K562 (cell line): ENCODE data around the gene SLC7A1. TPM values are rescaled to one million over a fixed set of nuclear protein-coding genes. Genes with fewer than 3 reads are reported as not detected.

Source experiments
- ATAC-seq: fragments of 200-7000 bp; cut with Tn5 transposase; 3 replicates; pipeline ENCODE4 v1.9.1; 2020; ENCODE audit warnings: moderate library complexity
- BruUV-seq: library from RNA; stranded (reverse); fragments of 400-500 nt; replicated peaks from 2 replicates; lab custom pipeline; 2021; lab: Mats Ljungman, UMichigan
- CTCF ChIA-PET: fragments of 300-600 bp; formaldehyde crosslinking; extraction: SDS; loops from one replicate; lab custom pipeline; 2021; ENCODE audit warnings: low intra/inter-chr PET ratio; lab: Yijun Ruan, JAX
- POLR2A ChIA-PET: fragments of 300-600, 350-650 bp; sonication (Branson Sonifier 250); formaldehyde crosslinking; extraction: SDS; loops from one replicate; lab custom pipeline; 2021; ENCODE audit warnings: antibody characterized with exemption, inconsistent platforms; lab: Yijun Ruan, JAX
- DNase-seq, 4 experiments: peaks; one replicate each; pipeline versions ENCODE4 v3.0.0 to v3.0.0-alpha.2; 2011 to 2018; ENCODE audit warnings: low spot score in 3 of 4, mixed read lengths in 3 of 4; ENCODE audit errors: extremely low read depth in 1 of 4
- FAIRE-seq: peaks from 2 replicates; lab custom pipeline; 2011; peaks lifted over from hg19 to GRCh38; lab: Jason Lieb, UNC
- H2AFZ ChIP-seq: 2 replicates; pipeline ENCODE4 v1.6.0; 2011; ENCODE audit warnings: low read depth, low read length, control low read depth, inconsistent platforms
- H3K27ac ChIP-seq: fragments of 200-600 bp; 3 replicates; pipeline ENCODE4 v1.8.0; 2011; ENCODE audit warnings: low read depth, mild to moderate bottlenecking, control low read depth, inconsistent platforms, low read length, moderate library complexity, mixed read lengths; ENCODE audit errors: extremely low read depth
- H3K27me3 ChIP-seq, 2 experiments: fragments of 300-600 bp in 1 of 2; 2 replicates in 1 of 2; 3 replicates in 1 of 2; pipeline versions ENCODE4 v1.6.0 to v1.8.0; 2011; ENCODE audit warnings: inconsistent platforms in 2 of 2, low read length in 2 of 2, mild to moderate bottlenecking in 1 of 2, mixed read lengths in 1 of 2, moderate library complexity in 1 of 2; ENCODE audit not compliant: control insufficient read depth in 2 of 2, insufficient read depth in 2 of 2
- H3K36me3 ChIP-seq: fragments of 300-600 bp; 3 replicates; pipeline ENCODE4 v1.8.0; 2011; ENCODE audit warnings: mild to moderate bottlenecking, low read length, inconsistent platforms; ENCODE audit not compliant: control insufficient read depth, insufficient read depth
- H3K4me1 ChIP-seq, 2 experiments: fragments of 200-600 bp in 1 of 2; replicated peaks in 1 of 2; 2 replicates in 1 of 2; 3 replicates in 1 of 2; pipeline versions ENCODE4 v1.5.1 to v1.8.0; 2011; ENCODE audit warnings: inconsistent platforms in 2 of 2, low read length in 2 of 2, mild to moderate bottlenecking in 1 of 2, mixed read lengths in 1 of 2, moderate library complexity in 1 of 2; ENCODE audit not compliant: control insufficient read depth in 2 of 2, insufficient read depth in 2 of 2
- H3K4me2 ChIP-seq: 2 replicates; pipeline ENCODE4 v1.6.1; 2011; ENCODE audit warnings: low read length, control low read depth, inconsistent platforms, mixed read lengths; ENCODE audit not compliant: insufficient read depth
- H3K4me3 ChIP-seq: fragments of 200-600 bp; sonication (generic), shearing (Covaris generic); 2 replicates; pipeline ENCODE4 v1.5.1; 2016; ENCODE audit warnings: control low read depth, inconsistent platforms
- H3K79me2 ChIP-seq: fragments of 200-600 bp; 3 replicates; pipeline ENCODE4 v1.8.0; 2011; ENCODE audit warnings: low read length, inconsistent platforms; ENCODE audit not compliant: control insufficient read depth, insufficient read depth
- H3K9ac ChIP-seq, 2 experiments: 2 replicates each; pipeline versions ENCODE4 v1.6.0 to v1.6.1; 2011; ENCODE audit warnings: low read depth in 2 of 2, low read length in 2 of 2, control low read depth in 1 of 2, inconsistent platforms in 1 of 2, mild to moderate bottlenecking in 1 of 2, mixed read lengths in 1 of 2; ENCODE audit not compliant: insufficient read depth in 1 of 2
- H3K9me1 ChIP-seq: one replicate; pipeline ENCODE4 v1.6.0; 2011; ENCODE audit warnings: inconsistent platforms, mild to moderate bottlenecking, low read length, moderate library complexity; ENCODE audit not compliant: control insufficient read depth, insufficient read depth
- H3K9me3 ChIP-seq: replicated peaks from 2 replicates; pipeline ENCODE4 v1.5.1; 2011; ENCODE audit warnings: low read depth, low read length, inconsistent platforms; ENCODE audit not compliant: control insufficient read depth, insufficient read depth
- H4K20me1 ChIP-seq: replicated peaks from 2 replicates; pipeline ENCODE4 v1.6.1; 2011; ENCODE audit warnings: low read length, inconsistent platforms, mixed read lengths; ENCODE audit not compliant: control insufficient read depth, insufficient read depth
- BRD9 ChIP-seq: fragments of 450-650 bp; IDR thresholded peaks from 2 replicates; pipeline ENCODE4 v1.6.1; 2018; ENCODE audit warnings: low read depth; ENCODE audit not compliant: partially characterized antibody
- CC2D1A ChIP-seq: fragments of 450-650 bp; IDR thresholded peaks from 2 replicates; pipeline ENCODE4 v1.6.1; 2017; ENCODE audit warnings: mild to moderate bottlenecking
- CTCF ChIP-seq, 3 experiments: IDR thresholded peaks in 2 of 3; conservative IDR thresholded peaks in 1 of 3; 2 replicates each; pipeline ENCODE4 v1.5.1; 2011 to 2012; ENCODE audit warnings: low read length in 3 of 3, mild to moderate bottlenecking in 3 of 3, control low read depth in 2 of 3, improper control_type of control experiment in 1 of 3, inconsistent platforms in 1 of 3, low read depth in 1 of 3, mixed read lengths in 1 of 3, moderate library complexity in 1 of 3; ENCODE audit not compliant: insufficient read depth in 2 of 3
- KDM1A ChIP-seq, 2 experiments: fragments of 450-650 bp; IDR thresholded peaks; 2 replicates each; pipeline ENCODE4 v1.6.1; 2016; ENCODE audit warnings: mild to moderate bottlenecking in 2 of 2
- LARP7 ChIP-seq: fragments of 450-650 bp; IDR thresholded peaks from 2 replicates; pipeline ENCODE4 v1.6.1; 2016
- MAFF ChIP-seq: IDR thresholded peaks from 2 replicates; pipeline ENCODE4 v1.6.1; 2012; ENCODE audit warnings: low read length, improper control_type of control experiment
- NCOA6 ChIP-seq: fragments of 450-650 bp; IDR thresholded peaks from 2 replicates; pipeline ENCODE4 v1.6.1; 2017; ENCODE audit warnings: mild to moderate bottlenecking
- PHB2 ChIP-seq: fragments of 450-650 bp; IDR thresholded peaks from 2 replicates; pipeline ENCODE4 v1.6.1; 2017; ENCODE audit warnings: low read depth
- TEAD1 ChIP-seq, 2 experiments: fragments of 450-650 bp in 1 of 2; sonication (generic) in 1 of 2; formaldehyde crosslinking; IDR thresholded peaks; 2 replicates each; pipeline versions ENCODE4 v1.4.0 to v1.8.0; 2020 to 2022; ENCODE audit warnings: mild to moderate bottlenecking in 2 of 2, missing genetic modification reagents in 1 of 2
- ZNF224 ChIP-seq: sonication (generic); formaldehyde crosslinking; IDR thresholded peaks from 2 replicates; pipeline ENCODE4 v1.8.0; 2022; ENCODE audit warnings: mild to moderate bottlenecking, missing genetic modification reagents
- ZNF395 ChIP-seq: fragments of 200-800 bp; sonication (Bioruptor generic); IDR thresholded peaks from 2 replicates; pipeline ENCODE4 v1.6.1; 2017; ENCODE audit warnings: missing genetic modification characterization, missing compliant biosample characterization
- ZNF408 ChIP-seq: fragments of 250-450 bp; sonication (Bioruptor Pico); IDR thresholded peaks from 2 replicates; pipeline ENCODE4 v1.4.0; 2020; ENCODE audit warnings: low read depth, mild to moderate bottlenecking, moderate library complexity
- WGBS: fragments of 100-300 bp; shearing (Covaris generic); methylation state at CpG from one replicate; pipeline ENCODE4 v1.1.6; 2016; ENCODE audit warnings: low coverage, mixed read lengths; ENCODE audit not compliant: insufficient coverage; ENCODE audit errors: missing lambda C conversion rate; 5-methylcytosine and 5-hydroxymethylcytosine counted together
- in situ Hi-C: fragments of 300-500 bp; cut with MboI; formaldehyde crosslinking; loops from 4 replicates; pipeline ENCODE4 v1.15.0; 2018; ENCODE audit warnings: inconsistent platforms, mixed read lengths
- intact Hi-C: fragments of 100-400 bp; cut with micrococcal nuclease; formaldehyde crosslinking; loops from 2 replicates; pipeline ENCODE4 v1.14.2; 2022
- polyA plus RNA-seq, 8 experiments: library from polyadenylated mRNA; depleted of rRNA in 4 of 8; stranded (reverse) in 5 of 8; unstranded in 3 of 8; fragments of >200 nt; fragmentation: Nextera tagmentation in 2 of 8; fragmentation: Illumina TruSeq in 1 of 8; extraction: Ambion mirVana in 2 of 8; extraction: Trizol in 1 of 8; gene quantifications; 2 replicates each; pipeline versions ENCODE4 v1.2.1 to v1.2.3, GENCODE V29; 2011 to 2014; ENCODE audit warnings: inconsistent platforms in 1 of 8, missing spikeins in 1 of 8
- total RNA-seq, 7 experiments: library from RNA; depleted of rRNA in 6 of 7; stranded (reverse); fragments of >200 nt in 6 of 7; fragmentation: Illumina TruSeq in 2 of 7; extraction: Trizol in 2 of 7; gene quantifications; 2 replicates each; pipeline versions ENCODE4 v1.2.1 to v1.2.3, GENCODE V29; 2011 to 2021; ENCODE audit warnings: low replicate concordance in 1 of 7
- TF ChIP-seq, protein P1 (sequence below): sonication (generic); formaldehyde crosslinking; IDR thresholded peaks from 2 replicates; pipeline ENCODE4 v1.9.0; 2022; ENCODE audit warnings: mild to moderate bottlenecking, missing genetic modification reagents

SLC7A1 gene
- total and polyA plus RNA-seq, 9 of the 15 experiments (the other 6 are each of a cell fraction or from before 2014, with no cell fraction given): 3.3 to 69.7 (median 10.8) TPM

DNA sequence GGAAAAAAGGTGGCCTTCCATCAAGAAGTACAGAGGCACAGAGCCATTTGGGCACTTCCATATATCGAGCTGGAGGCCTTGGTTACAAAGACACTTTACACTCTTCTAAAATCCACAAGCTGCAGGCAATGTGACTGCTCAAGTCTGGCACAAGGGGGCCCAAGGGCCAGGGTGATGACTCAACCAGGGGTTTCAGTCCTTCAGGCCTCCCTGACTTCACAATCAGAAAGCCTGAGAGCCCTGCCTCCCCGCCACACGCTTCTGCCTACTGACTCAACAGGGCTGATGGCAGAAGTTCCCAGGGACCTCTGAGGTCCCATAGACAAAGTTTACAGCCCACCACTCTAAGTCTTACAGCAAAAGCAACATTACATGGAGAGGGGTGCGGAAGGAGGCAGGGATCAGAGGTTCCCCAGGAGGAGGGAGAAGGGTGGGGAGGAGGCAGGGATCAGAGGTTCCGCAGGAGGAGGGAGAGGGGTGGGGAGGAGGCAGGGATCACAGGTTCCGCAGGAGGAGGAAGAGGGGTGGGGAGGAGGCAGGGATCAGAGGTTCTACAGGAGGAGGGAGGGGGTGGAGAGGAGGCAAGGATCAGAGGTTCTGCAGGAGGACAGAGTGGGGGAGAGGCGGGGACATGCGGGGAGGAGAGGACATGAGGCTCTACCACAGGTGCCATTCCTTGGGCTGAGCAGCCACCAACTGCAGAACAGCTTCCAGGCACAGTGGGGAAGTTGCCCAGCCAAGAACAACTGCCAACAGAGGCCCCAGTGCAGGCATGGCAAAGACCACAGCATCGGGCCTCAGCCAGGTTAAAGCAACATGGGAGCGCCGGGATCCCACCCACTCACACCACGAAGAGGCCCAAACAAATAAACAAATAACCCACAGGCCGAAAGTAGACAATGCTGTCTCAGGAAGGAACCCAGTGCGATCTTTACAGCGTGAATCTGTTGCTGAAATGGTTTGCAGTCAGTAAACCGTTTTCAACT lies 52.0 kb downstream of the SLC7A1 start (continued):
- TF ChIP-seq CTCF (IDR thresholded peaks at IDR 0.05 in 2 of 3, conservative IDR thresholded peaks at IDR 0.05 in 1 of 3; ENCODE audit: insufficient read depth in 2 of 3, low read depth in 1 of 3, low read length in 3 of 3) (0 out of 6 replicates have a peak, but pooled peaks of 1 of the 3 experiments have one; percentile 9), ZNF408 (CRISPR knock-in tag) (no peak)

GRCh38 chr13:29542381-29542780 lies 53.1 kb downstream of the SLC7A1 start:
- Histone ChIP-seq H3K27ac (no peak overlapping the region), H3K4me2 (no peak overlapping the region), H3K9me3 (no peaks in the 10 kb centered on the region), H3K9me1 (no peaks in the 10 kb centered on the region), H3K27me3 (no peaks in the 10 kb centered on the region), H3K4me1 (no peaks in the 10 kb centered on the region), H4K20me1 (peaks cover 11% of the 10 kb centered on the region; the same call in 1 of the 2 replicates), H3K79me2 (peaks cover 48% of the 10 kb centered on the region; the same call in 2 of the 3 replicates), H2AFZ (no peak overlapping the region), H3K36me3 (peaks cover 19% of the 10 kb centered on the region; the same call in 2 of the 3 replicates), H3K4me3 (no peak overlapping the region), H3K9ac (no peak overlapping the region)
- intact Hi-C loops (no loop called here), in situ Hi-C loops (no loop called here)
- WGBS: 100% methylated on average over 3 of the region's 8 CpGs
- TF ChIP-seq ZNF395 (CRISPR knock-in tag) (no peak), BRD9 (no peak), TEAD1 (CRISPR knock-in tag; IDR thresholded peaks at IDR 0.05) (no peak), PHB2 (no peak), ZNF224 (no peak), MAFF (no peak), LARP7 (no peak), KDM1A (IDR thresholded peaks at IDR 0.05) (no peak), NCOA6 (no peak), CC2D1A (no peak)
- TF ChIP-seq, protein P1, sequence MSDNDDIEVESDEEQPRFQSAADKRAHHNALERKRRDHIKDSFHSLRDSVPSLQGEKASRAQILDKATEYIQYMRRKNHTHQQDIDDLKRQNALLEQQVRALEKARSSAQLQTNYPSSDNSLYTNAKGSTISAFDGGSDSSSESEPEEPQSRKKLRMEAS: no peak
- ChIA-PET CTCF (no interaction called here), POLR2A (interaction anchor here (0.6 kb wide), 1 partner anchor 21 kb away, joined by 3 read pairs; no protein-coding TSS in a partner anchor)
- no peak for ATAC-seq
- BruUV-seq: no TSS peak
- FAIRE-seq: no peak
- no peak for DNase-seq
